ENCODE measurements around the gene BOK.
A peak's percentile ranks its signal among the peaks of the same experiment; 100 is the strongest.

The BOK gene

GRCh38 chr2:241558532-241559322, at the start of gene BOK:
Gene BOK (plus strand): TSS chr2:241558745. CDS start chr2:241559484, 739 bp downstream.
- DNase-seq (ENCODE audit: extremely low read depth, insufficient read length), result no peak
- Histone ChIP-seq H3K4me3 (replicated peaks; ENCODE audit: low read depth, low read length) (peak within 1 kb of the TSS; percentile 55), H3K36me3 (ENCODE audit: control insufficient read depth, insufficient read depth, low read length) (no peaks in the 10 kb centered on the region), H3K27me3 (replicated peaks; ENCODE audit: control insufficient read depth, insufficient read depth, low read length) (no peaks in the 10 kb centered on the region; the same call in none of the 2 replicates)
- no peak for TF ChIP-seq CTCF (IDR thresholded peaks at IDR 0.05; ENCODE audit: insufficient read depth, low read length, poor library complexity, severe bottlenecking)

GRCh38 chr2:241509155-241509784, 49.3 kb upstream of the BOK start:
- no peak for TF ChIP-seq CTCF (IDR thresholded peaks at IDR 0.05; ENCODE audit: insufficient read depth, low read length, poor library complexity, severe bottlenecking)
- Histone ChIP-seq H3K27me3 (replicated peaks; ENCODE audit: control insufficient read depth, insufficient read depth, low read length) (no peaks in the 10 kb centered on the region), H3K4me3 (replicated peaks; ENCODE audit: low read depth, low read length) (peak overlapping the region; percentile 64), H3K36me3 (ENCODE audit: control insufficient read depth, insufficient read depth, low read length) (no peaks in the 10 kb centered on the region)
- peak; percentile 45 for DNase-seq (ENCODE audit: extremely low read depth, insufficient read length)

- Histone ChIP-seq H3K36me3 (ENCODE audit: control insufficient read depth, insufficient read depth, low read length) (no peaks in the 10 kb centered on the region), H3K27me3 (replicated peaks; ENCODE audit: control insufficient read depth, insufficient read depth, low read length) (no peaks in the 10 kb centered on the region), H3K4me3 (replicated peaks; ENCODE audit: low read depth, low read length) (no peak overlapping the region)
- DNase-seq (ENCODE audit: extremely low read depth, insufficient read length), result no peak
- TF ChIP-seq CTCF (IDR thresholded peaks at IDR 0.05; ENCODE audit: insufficient read depth, low read length, poor library complexity, severe bottlenecking), result no peak
These were observed 47.3 kb upstream of the BOK start for GRCh38 chr2:241511091-241511741.

- TF ChIP-seq CTCF (IDR thresholded peaks at IDR 0.05; ENCODE audit: insufficient read depth, low read length, poor library complexity, severe bottlenecking), result no peak
- Histone ChIP-seq H3K4me3 (replicated peaks; ENCODE audit: low read depth, low read length) (no peak overlapping the region), H3K36me3 (ENCODE audit: control insufficient read depth, insufficient read depth, low read length) (no peaks in the 10 kb centered on the region), H3K27me3 (replicated peaks; ENCODE audit: control insufficient read depth, insufficient read depth, low read length) (no peaks in the 10 kb centered on the region)
- DNase-seq (ENCODE audit: extremely low read depth, insufficient read length), result no peak
These were observed 44.0 kb upstream of the BOK start for GRCh38 chr2:241514553-241514952.

GRCh38 chr2:241514986-241515737, 43.4 kb upstream of the BOK start:
- Histone ChIP-seq H3K4me3 (replicated peaks; ENCODE audit: low read depth, low read length) (peak overlapping the region; percentile 31), H3K36me3 (ENCODE audit: control insufficient read depth, insufficient read depth, low read length) (no peaks in the 10 kb centered on the region), H3K27me3 (replicated peaks; ENCODE audit: control insufficient read depth, insufficient read depth, low read length) (no peaks in the 10 kb centered on the region)
- DNase-seq (ENCODE audit: extremely low read depth, insufficient read length), result peak; percentile 47
- TF ChIP-seq CTCF (IDR thresholded peaks at IDR 0.05; ENCODE audit: insufficient read depth, low read length, poor library complexity, severe bottlenecking), result no peak
